Tibial nerve (tissue), 4 donors: ENCODE data around the gene LBX2. TPM values are rescaled to one million over a fixed set of nuclear protein-coding genes. Genes with fewer than 3 reads are reported as not detected.
A peak's percentile ranks its signal among the peaks of the same experiment; 100 is the strongest.
"Not testable (repeated sequence)": the region's sequence is repeated elsewhere in the genome, so short reads cannot be mapped to it uniquely, and the experiment has no call there.

ENCODE experiments used
- DNase-seq, 2 donors: peaks; one replicate each; pipeline ENCODE4 v3.0.0-alpha.2; 2019; ENCODE audit warnings: low spot score in 2 of 2
- H3K27ac ChIP-seq, 4 donors: fragments of 200-600 bp; sonication (generic) in 3 of 4; one replicate each; pipeline ENCODE4 v1.5.1; 2017 to 2019; ENCODE audit warnings: mild to moderate bottlenecking in 1 of 4
- H3K27me3 ChIP-seq, 2 donors: fragments of 200-600 bp; sonication (generic) in 1 of 2; one replicate each; pipeline versions ENCODE4 v1.5.1 to v1.6.0; 2017 to 2019
- H3K36me3 ChIP-seq, 3 donors: fragments of 200-600 bp; sonication (generic); one replicate each; pipeline ENCODE4 v1.5.1; 2018 to 2019
- H3K4me1 ChIP-seq, 4 donors: fragments of 200-600 bp; sonication (generic) in 3 of 4; one replicate each; pipeline ENCODE4 v1.5.1; 2017 to 2019
- H3K4me3 ChIP-seq, 4 donors: fragments of 200-600 bp; sonication (generic) in 3 of 4; one replicate each; pipeline ENCODE4 v1.5.1; 2017 to 2019; ENCODE audit warnings: mild to moderate bottlenecking in 1 of 4, moderate library complexity in 1 of 4
- H3K9me3 ChIP-seq, 4 donors: fragments of 200-600 bp; sonication (generic) in 3 of 4; one replicate each; pipeline ENCODE4 v1.5.1; 2017 to 2019
- CTCF ChIP-seq, 5 experiments: fragments of 200-600 bp in 3 of 5; fragments of 450-650 bp in 2 of 5; sonication (generic) in 3 of 5; IDR thresholded peaks; one replicate each; pipeline ENCODE4 v1.5.1; 2016 to 2019; ENCODE audit warnings: antibody characterized with exemption in 5 of 5, mild to moderate bottlenecking in 3 of 5, moderate library complexity in 2 of 5
- EP300 ChIP-seq, 2 donors: sonication (generic); formaldehyde crosslinking; IDR thresholded peaks; one replicate each; pipeline ENCODE4 v1.6.1; 2017; ENCODE audit warnings: antibody characterized with exemption in 2 of 2, mild to moderate bottlenecking in 1 of 2
- POLR2A ChIP-seq, 2 donors: fragments of 450-650 bp; IDR thresholded peaks; one replicate each; pipeline ENCODE4 v1.6.1; 2017; ENCODE audit warnings: antibody characterized with exemption in 2 of 2, mild to moderate bottlenecking in 2 of 2, moderate library complexity in 2 of 2
- WGBS, 2 donors: methylation state at CpG; one replicate each; pipeline ENCODE4 v1.1.5; 2018; 5-methylcytosine and 5-hydroxymethylcytosine counted together
- total RNA-seq, 4 donors: library from RNA; depleted of rRNA; stranded (reverse); fragments of >200 nt; gene quantifications; one replicate each; pipeline ENCODE4 v1.1.0, GENCODE V29; 2016

LBX2 gene
- total RNA-seq, 4 donors from 2014 or later, result 0.20 to 4.4 (median 1.6) TPM

- Histone ChIP-seq H3K4me3 (no peak overlapping the region), H3K27ac (no peak overlapping the region), H3K9me3 (no peaks in the 10 kb centered on the region), H3K4me1 (peaks cover 0 to 25% (median 19%) of the 10 kb centered on the region in 4 donors), H3K27me3 (no peaks in the 10 kb centered on the region), H3K36me3 (peaks cover 0 to 61% (median 0%) of the 10 kb centered on the region in 3 donors)
- WGBS, 2 donors, result 93 to 95% methylated on average over 2 of the region's 2 CpGs
- DNase-seq, result no peak
- TF ChIP-seq CTCF (IDR thresholded peaks at IDR 0.05) (no peak), POLR2A (IDR thresholded peaks at IDR 0.05) (no peak), EP300 (IDR thresholded peaks at IDR 0.05) (no peak)
These were observed 13.3 kb downstream of the LBX2 start for GRCh38 chr2:74486141-74486540.

GRCh38 chr2:74483675-74484164 lies 15.7 kb downstream of the LBX2 start:
- WGBS, 2 donors, result 82 to 84% methylated on average over 19 of the region's 19 CpGs
- H3K27me3 ChIP-seq, H3K9me3 ChIP-seq, DNase-seq: not testable (repeated sequence)
- Histone ChIP-seq H3K4me3 (peak overlapping the region; percentile 72 to 91 (median 86)), H3K4me1 (peaks cover 0 to 36% (median 25%) of the 10 kb centered on the region in 4 donors), H3K36me3 (peaks cover 0 to 59% (median 2%) of the 10 kb centered on the region in 3 donors), H3K27ac (peak overlapping the region; percentile 87 to 90 (median 89))

- TF ChIP-seq CTCF (IDR thresholded peaks at IDR 0.05) (peak; percentile 79 to 95 (median 91)), EP300 (IDR thresholded peaks at IDR 0.05) (peak; percentile 69 to 97), POLR2A (IDR thresholded peaks at IDR 0.05) (peak in 1 of 2 donors; percentile 35)
- DNase-seq, result peak; percentile 95 to 98
- peaks cover 0 to 58% (median 2%) of the 10 kb centered on the region in 3 donors for H3K36me3 ChIP-seq
- H3K9me3 ChIP-seq, result no peaks in the 10 kb centered on the region
- H3K27me3 ChIP-seq, result no peaks in the 10 kb centered on the region
- H3K27ac ChIP-seq, result peak within 1 kb of the TSS; percentile 87 to 90 (median 89)
- H3K4me3 ChIP-seq, result peak within 1 kb of the TSS; percentile 72 to 91 (median 86)
- WGBS, 2 donors, result 0% methylated on average over 46 to 48 of the region's 50 CpGs
- H3K4me1 ChIP-seq, result peaks cover 0 to 36% (median 25%) of the 10 kb centered on the region in 4 donors
These were observed 16.4 kb downstream of the LBX2 start, which contains the start of the genes CCDC142 and TTC31 for GRCh38 chr2:74482801-74483674. Gene CCDC142 (minus strand): TSS chr2:74482998. CDS start chr2:74482837, 161 bp downstream. Gene TTC31 (plus strand): TSS chr2:74483081. CDS start chr2:74483096, 15 bp downstream.

GRCh38 chr2:74481961-74482800 lies 17.2 kb downstream of the LBX2 start:
- Histone ChIP-seq H3K36me3 (peaks cover 0 to 58% (median 2%) of the 10 kb centered on the region in 3 donors), H3K27ac (peak overlapping the region; percentile 87 to 90 (median 89)), H3K9me3 (no peaks in the 10 kb centered on the region), H3K4me1 (peaks cover 0 to 41% (median 25%) of the 10 kb centered on the region in 4 donors), H3K27me3 (no peaks in the 10 kb centered on the region), H3K4me3 (peak overlapping the region; percentile 72 to 91 (median 86))
- DNase-seq, result no peak
- 2% methylated on average over 31 to 40 of the region's 80 CpGs for WGBS, 2 donors
- TF ChIP-seq EP300 (IDR thresholded peaks at IDR 0.05) (no peak), CTCF (IDR thresholded peaks at IDR 0.05) (no peak), POLR2A (IDR thresholded peaks at IDR 0.05) (no peak)

GRCh38 chr2:74481431-74481830 lies 18.0 kb downstream of the LBX2 start:
- H3K27me3 ChIP-seq, result no peaks in the 10 kb centered on the region
- 37 to 39% methylated on average over 3 of the region's 3 CpGs for WGBS, 2 donors
- no peak for DNase-seq
- H3K36me3 ChIP-seq, result peaks cover 0 to 57% (median 2%) of the 10 kb centered on the region in 3 donors
- peak overlapping the region in 2 of 4 donors; percentile 87 to 90 for H3K27ac ChIP-seq
- H3K4me3 ChIP-seq, result peak overlapping the region; percentile 72 to 91 (median 86)
- H3K9me3 ChIP-seq, result no peaks in the 10 kb centered on the region
- peaks cover 0 to 43% (median 25%) of the 10 kb centered on the region in 4 donors for H3K4me1 ChIP-seq
- no peak for TF ChIP-seq POLR2A (IDR thresholded peaks at IDR 0.05)
